ENCODE data around the gene MTCH1.
"Not testable (repeated sequence)": the region's sequence is repeated elsewhere in the genome, so short reads cannot be mapped to it uniquely, and the experiment has no call there.

Gene MTCH1

DNA sequence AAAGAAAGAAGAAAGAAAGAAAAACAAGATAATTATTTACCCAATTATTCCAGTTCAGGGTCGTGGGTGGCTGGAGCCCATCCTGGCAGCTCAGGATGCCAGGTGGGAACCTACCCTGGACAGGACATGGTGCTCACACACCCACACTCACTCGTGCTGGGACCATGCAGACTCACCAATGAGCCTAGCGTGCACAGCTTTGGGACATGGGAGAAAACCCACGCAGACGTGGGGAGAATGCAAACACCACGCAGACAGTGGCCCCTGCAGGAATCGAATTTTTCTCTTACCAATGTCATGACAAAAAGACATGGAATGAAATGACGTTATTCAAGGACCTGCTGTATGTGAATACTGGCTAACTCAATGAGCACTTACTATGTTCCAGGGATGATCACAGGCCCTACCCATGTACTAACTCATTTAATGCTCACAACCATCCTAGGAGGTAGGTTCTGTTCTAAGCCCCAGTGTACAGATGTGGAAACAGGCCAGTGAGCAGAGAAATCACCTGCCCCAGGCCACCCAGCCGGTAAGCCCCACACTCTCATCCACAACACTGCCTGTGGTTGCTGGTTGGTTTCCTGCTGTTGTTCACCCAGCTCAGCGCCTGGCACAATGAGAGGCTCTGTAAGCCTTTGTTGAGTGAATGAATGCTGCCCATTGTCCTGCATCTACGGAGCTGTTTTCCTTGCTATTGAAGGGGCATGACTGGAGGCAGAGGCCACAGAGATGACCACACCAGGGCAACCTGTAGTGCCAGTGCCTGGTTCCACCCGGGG lies 38.2 kb downstream of the MTCH1 start:
- peak; percentile 61 for DNase-seq

DNA sequence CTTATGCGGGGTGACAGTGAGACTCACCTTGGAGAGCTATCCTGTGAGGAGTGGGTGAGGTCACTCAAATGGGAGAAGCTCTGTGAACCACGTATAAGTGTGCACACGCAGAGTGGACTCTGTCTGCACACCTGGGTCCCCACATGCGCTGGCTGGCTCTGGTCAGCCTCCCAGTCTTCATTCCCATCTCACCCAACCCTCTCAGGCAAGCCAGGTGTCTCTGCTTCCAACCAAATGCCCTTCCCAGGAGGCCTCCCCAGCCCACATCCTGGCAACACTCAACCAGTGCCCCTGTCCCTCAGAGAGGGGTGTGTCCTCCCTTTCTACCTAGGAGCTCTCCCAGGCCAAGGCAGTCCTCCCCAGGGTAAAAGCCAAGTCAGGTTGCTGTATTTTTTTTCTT lies 39.5 kb downstream of the MTCH1 start:
- no peak for DNase-seq

DNA sequence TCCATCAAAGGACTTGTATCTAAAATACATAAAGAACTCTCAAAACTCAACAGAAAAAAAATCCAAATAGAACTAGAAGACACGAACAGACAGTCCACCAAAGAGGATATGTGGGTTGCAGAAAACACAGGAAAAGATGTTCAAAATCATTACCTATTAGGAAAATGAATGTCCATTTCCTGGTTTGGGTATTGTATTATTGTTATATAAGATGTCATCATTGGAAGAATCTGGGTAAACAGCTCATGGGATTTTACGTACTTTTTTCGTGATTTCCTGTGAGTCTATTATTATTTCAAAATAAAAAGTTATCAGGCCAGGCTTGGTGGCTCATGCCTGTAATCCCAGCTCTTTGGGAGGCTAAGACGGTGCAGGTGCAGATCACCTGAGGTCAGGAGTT lies 40.7 kb downstream of the MTCH1 start:
- DNase-seq: no peak

DNA sequence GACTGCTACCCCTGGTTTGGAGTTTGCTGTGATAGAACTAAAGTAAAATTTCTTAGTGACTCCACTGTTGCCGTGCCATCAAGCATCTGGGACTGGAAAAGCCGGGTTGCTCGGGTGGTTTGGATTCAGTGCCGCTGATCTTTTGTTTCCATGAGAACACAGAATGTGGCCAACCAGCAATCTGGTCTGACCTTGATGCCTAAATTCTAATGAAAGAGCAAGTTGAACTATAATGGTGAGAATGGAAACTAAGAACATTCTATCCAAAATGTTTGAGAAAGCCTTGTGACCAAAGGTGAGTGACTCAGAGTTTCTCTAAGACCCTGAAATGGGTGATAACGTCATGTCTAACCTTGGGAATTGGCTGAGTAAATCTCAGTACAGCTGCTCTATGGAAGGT lies 41.3 kb downstream of the MTCH1 start:
- DNase-seq: no peak

DNA sequence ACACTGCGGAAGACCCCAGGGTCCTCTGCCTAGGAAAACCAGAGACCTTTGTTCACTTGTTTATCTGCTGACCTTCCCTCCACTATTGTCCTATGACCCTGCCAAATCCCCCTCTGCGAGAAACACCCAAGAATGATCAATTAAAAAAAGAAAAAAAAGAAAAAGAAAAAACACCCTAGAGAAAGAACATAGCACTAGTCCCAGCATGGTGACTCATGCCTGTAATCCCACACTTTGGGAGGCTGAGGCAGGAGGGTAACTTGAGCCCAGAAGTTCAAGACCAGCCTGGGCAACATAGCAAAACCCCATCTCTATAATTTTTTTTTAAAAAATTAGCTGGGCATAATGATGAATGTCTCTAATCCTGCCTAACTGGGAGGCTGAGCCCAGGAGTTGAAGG lies 43.7 kb downstream of the MTCH1 start:
- DNase-seq: not testable (repeated sequence)

DNA sequence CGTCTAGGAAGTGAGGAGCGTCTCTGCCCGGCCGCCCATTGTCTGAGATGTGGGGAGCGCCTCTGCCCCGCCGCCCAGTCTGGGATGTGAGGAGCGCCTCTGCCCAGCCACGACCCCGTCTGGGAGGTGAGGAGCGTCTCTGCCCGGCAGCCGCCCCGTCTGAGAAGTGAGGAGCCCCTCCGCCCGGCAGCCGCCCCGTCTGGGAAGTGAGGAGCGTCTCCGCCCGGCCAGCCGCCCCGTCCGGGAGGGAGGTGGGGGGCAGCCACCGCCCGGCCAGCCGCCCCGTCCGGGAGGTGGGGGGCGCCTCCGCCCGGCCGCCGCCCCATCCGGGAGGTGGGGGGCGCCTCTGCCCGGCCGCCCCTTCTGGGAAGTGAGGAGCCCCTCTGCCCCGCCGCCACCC lies 44.4 kb downstream of the MTCH1 start:
- not testable (repeated sequence) for DNase-seq

DNA sequence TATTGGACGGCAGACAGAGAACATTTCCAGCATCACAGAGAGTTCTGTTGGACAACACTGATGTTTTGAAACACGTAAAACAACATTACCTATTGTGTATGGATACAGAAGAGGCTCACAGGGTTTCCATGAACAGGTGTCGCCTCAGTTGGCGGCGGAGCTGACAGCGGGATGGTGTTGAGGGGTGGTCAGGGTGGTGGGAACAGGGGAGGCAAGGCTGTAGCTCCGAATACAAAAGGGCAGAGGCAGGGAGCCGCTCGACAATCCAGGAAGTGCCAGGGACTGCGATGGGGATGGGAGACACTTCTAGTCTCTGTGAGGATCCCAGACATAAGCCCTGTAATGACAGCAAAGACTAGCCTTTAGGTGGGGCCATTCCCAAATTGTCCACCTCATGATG lies 46.0 kb downstream of the MTCH1 start:
- DNase-seq: no peak

DNA sequence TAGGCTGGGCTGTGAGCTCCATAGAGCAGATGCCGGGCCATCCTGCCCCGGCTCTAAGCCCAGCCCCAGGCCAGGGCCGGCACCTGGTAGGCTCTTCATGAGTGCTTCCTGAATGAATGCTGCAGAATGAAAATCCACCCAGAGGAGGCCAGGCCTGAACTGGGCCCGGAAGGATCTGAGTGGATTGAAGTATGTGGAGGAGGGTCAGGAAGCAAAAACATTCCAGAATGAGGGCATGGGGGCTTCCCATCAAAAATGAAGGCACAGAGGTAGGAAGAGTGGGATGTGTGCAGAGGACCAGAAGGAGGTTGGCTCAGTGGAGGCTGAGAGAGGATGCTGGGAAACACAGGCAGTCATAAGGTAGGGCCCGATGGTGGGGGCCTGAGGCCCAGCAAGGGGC lies 47.0 kb downstream of the MTCH1 start:
- DNase-seq: not testable (repeated sequence)

DNA sequence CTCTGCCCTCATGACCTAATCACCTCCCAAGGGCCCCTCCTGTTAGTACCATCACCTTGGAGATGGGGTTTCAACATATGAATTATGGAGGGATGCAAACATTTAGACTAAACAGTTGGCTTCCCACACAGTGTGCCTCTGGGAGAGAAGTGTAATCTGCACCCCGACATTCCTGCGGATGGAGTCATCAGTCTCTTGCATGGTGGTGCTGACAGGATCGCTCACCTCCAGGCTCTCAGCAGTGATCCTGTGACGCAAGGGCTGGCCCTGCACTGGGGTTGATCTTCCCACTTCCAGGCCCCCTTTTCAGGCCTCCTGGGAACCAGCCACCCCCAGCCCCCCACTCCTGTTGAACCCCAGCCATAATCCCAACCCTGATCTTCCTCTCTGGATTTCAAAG lies 47.5 kb downstream of the MTCH1 start:
- no peak for DNase-seq

DNA sequence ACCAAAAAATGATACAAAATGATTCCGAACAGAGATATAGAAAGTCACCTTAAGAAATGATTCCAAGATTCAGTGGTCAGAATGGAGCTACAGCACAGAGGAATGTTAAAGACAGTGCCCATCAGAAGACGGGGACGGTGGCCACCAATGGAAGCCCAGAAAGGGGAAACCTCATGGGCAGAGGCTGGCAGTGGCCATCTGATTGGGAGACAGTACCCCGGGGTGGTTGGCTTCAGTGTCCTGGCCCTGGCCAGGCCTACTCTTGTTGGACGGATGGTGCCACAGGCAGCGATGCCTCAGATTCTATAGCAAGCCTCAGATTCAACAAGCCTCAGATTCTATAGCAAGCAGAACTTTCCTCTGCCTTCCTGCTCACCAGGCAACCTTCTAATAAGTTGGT lies 48.1 kb downstream of the MTCH1 start:
- DNase-seq: no peak

DNA sequence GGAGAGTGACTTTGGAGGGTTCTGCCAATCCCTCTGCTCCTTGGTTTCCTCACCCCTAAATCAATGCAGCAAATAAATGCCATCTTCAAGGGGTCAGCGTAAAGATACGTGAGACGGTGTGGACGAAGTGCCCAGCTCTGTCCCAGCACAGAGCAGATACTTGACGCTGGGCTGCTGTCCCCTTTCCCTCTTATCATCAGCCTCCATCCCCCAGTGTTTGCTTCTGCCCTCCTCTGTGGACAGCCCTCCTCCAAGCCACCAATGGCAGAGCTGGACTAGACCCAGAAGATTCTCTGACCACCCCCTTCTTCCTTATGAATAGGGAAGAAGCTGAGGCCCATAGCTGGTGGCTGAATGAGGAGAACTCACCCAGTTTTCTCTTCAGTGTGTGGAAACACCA lies 49.2 kb downstream of the MTCH1 start:
- no peak for DNase-seq

DNA sequence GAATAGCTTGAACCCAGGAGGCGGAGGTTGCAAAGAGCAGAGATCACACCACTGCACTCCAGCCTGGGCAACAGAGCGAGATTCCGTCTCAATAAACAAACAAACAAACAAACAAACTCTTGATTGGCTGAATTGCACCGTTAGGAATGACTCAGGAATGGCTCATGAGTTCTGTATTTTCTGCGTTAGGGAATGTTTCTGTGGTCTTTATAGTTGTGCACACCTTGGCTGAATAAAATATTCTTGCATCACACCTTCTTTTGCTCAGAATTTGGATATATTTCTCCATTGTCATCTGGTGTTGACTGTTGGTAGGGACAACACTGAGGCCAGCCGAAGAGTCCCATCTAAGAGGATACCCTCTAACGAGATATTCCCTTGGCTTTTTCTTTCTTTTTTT lies 51.1 kb downstream of the MTCH1 start:
- no peak for DNase-seq

DNA sequence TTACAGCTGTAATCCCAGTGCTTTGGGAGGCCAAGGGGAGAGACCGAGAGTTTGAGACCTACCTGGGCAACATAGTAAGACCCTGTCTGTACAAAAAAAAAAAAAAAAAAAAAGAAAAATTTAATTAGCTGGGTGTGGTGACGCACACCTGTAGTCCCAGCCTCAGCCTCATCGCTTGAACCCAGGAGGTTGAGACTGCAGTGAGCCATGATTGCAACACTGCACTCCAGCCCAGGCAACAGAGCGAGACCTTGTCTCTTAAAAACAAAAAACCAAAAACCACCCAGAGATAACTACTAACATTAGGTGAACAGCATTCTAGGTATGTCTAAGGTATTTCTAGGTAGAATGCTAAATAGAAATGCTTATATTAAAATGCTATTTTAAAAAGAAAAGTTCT lies 52.5 kb downstream of the MTCH1 start:
- no peak for DNase-seq

DNA sequence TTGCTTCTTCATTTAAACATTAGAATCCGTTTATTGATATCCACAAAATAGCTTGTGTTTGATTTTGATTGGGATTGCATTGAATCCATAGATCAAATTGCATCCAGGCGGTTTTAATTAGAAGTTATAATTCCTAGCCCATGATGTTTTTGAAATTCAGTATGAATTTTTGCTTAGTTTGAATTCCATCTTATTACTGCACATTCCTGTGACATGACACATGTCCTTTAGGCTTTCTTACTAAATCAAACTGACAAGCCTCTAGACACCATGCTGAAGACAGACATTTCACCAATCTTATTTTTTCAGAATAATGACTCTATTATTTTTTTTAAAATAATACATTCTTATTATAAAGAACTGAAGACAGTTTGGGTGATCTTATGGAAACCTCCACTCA lies 52.9 kb downstream of the MTCH1 start:
- DNase-seq: no peak

DNA sequence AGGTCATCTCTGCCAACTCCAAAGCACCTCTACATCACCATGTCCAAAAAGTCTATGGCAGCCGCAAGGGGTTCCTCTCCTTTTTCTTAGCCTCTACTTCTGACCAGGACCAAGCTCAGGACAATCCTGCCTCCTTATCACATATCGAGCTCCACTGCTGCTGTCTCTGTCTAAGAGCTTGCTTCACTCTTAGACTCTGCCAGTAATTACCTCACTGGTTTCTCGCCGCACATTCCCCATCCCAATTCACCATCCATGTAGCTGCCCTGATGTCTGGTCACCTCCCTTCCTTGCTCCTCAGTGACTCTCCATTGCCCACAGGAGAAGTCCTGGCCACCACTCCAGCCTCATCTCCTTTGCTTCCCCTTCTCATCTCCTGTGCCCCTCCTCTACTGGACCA lies 55.5 kb downstream of the MTCH1 start:
- no peak for DNase-seq

DNA sequence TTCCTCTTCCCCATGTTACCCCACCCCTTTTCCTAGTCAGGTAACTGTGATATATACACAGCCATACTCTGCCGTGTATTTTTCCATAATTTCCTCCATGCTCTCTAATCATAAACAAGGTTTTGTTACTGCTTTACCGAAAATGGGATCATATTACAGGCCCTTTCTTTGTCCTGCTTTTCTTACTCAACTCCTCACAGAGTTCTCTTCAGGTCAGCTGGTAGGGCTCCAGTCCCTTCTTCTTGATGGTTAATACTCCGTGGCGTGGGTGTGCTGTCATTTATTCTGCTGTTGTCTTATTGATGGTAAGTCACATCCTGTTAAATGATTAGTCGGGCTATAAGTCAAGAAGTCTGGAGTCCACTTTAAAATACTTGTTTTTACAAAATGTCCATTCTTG lies 56.4 kb downstream of the MTCH1 start:
- DNase-seq: no peak

DNA sequence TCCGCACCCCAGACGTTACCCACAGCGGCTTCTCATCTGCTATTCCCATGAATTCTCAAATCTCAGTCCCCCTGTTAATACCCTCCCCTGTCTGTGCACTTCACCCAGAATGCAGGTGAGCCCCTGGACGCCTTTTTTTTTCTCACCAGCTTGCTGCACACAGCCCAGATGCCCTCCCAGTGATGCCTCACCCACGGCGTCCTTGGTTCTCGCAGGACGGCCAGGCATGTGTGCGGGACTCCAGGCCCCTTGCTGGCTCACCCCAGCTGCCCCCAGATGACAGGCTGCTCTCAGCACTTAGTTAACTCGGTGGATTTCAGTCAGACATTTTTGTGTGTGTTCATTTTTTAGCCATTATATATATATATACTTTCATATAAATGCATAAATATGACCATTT lies 56.8 kb downstream of the MTCH1 start:
- no peak for DNase-seq

DNA sequence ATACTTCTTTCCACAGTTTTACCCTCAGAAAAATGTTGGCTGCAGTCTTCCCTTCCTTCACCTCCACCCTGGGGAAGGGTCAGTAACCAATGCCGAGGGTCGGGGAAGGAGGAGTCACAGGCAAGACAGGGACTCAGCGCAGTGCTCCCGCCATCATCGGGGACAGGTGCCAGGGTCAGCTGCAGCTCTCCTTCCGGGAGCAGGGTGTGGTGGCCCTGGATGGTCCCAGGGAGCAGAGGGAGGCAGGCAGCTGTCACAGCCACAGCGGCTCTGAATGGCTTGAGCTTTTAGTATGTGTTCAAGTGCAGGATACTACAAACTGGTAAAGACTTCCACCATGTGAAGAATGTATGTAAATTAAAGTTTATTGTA lies 57.5 kb downstream of the MTCH1 start:
- DNase-seq: no peak

DNA sequence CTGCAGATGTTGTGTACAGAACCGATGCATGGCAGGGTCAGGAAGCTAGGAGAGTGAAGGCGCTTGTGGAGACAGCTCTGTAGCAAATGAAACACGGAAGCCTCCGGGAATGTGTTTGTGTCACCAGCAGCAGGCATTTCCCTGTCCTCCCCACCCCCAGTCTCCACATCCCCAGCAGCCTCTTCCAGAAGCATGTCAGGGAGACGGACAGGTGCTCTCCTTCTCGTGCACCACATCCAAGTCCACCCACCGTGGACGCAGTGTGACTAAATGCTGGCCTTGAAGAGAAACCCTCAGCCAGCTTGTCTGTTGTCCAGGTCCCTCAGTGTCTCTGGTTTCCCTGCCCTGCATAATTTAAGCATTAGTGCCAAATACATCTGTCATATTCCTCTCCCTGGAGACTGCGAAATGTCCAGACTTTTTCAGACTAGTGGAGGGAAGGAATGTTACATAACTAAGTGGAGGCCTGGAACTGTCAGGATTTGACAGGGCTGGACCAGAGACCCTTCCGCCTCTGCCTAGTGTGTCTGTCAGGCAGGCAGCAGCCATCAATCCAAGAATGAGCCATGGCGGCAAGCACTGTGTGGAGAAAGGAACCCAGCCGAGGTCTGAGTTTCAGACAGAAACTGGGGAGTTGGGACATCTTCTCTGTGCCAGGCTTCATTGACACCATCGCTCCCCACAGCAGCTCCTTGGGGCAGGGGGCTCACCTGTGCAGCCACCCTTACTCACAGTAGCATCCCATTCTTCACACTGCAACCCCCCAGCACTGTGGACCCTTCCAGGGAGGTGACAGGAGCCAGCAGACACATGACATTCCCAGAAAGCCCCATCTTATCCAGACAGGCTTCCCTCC lies 58.1 kb downstream of the MTCH1 start:
- DNase-seq: no peak

DNA sequence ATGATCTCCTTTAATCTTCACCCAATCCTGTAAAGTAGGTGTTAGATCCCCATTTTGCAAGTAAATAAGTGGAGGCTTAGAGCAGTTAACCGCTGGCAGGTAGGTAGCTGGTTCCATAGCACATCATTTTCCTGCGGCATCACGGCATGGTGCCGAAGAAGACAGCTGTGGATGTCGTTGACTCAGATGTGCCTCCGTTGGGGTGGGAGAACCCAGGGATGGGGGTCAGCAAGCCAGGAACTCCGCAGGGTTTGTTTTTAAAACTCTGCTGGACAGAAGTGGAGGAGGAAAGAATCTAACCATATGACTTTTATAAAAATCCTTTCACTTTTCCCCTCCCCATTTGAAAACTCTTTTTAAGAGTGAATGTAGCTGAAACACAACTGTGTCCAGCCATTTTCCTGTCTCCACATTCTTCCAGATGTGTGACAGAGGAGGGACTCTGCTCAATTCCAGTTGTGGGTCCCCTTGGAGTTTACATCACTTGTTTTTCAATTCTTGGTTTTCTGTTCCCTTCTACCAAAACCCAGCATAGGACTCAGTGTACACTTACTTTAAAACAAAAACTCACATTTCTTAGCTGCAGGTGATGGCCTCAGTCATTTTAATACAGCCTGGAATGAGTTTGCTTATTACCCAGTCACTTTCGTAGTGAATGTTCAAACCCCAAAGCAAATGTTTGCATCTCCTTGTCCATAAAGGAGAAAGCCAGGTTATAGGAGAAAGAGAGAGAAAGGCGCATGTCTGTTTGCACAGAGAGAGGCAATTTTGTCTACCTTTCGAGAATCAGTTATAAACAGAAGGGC lies 59.1 kb downstream of the MTCH1 start:
- DNase-seq: no peak

DNA sequence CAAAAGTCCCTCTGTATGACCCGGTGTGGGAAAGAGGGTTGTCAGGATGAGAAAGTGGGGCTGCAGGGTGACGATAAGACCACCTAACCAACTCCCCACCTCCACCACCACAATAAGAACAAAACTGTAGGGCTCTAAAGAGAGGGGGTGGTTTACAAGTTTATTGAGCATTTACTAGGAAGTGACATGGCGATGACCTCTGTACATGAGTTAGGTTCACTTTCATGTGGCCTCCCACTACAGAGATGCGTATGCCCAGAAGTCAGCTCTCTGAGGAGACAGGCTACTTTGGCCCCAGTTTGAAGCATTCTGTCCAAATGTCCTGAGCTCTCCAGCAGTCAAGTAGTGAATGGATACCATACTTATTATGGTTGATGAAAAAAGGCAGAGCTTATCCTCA lies 60.2 kb downstream of the MTCH1 start:
- DNase-seq: no peak

DNA sequence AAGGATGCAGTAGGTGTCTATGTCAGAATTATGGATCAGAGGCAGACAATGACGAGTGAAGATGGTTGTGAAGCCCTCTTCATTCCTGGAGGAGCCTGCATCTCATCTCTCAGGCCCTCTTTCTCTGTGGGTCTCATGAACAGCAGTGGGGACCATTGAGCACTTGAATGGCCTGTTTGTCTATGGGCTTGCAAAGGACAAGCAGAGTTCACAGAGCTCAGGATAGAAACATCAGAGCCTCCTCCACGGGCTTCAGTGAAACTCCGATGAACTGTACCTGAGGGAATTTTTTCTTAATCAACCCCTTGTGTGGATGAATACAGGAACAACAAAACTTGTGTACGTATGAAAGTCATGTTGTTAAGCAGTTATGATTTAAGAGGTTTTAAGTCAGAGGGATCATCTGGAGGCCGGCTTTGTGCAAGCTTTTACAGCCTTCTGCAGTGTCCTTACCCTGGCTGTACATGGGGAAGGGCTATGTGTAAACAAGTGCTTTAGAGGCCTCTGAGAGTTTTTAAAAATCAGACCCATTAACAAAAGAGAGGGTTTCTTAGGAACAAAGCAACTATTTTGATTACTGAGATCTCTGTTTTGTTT lies 61.1 kb downstream of the MTCH1 start:
- DNase-seq: no peak

DNA sequence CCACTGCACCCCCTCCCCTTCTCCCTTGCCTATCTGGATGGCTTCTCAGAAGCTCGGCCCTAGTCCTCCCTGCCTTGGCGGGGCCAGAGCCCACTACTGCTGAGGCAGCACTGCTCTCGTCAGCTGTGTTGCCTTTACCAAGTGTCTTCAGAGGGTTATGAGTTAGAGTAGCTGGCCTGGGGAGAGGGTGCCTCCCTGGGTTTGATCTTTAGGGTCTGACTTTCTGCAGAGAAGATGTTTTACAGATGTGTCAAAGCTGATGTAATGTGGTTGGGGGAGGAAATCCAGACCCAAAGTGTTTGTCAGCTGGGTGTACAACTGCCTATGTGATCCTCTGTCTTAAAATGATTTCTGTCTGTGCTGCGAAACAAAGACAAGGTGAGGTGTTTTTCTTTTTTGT lies 61.9 kb downstream of the MTCH1 start:
- no peak for DNase-seq
